Skin epidermis (tissue), 12 donors: ENCODE results near the gene HYAL4.
"Not testable (repeated sequence)": the region's sequence is repeated elsewhere in the genome, so short reads cannot be mapped to it uniquely, and the experiment has no call there.

Experiments used
- H3K27ac ChIP-seq, 21 experiments: fragments of 200-600 bp; sonication (generic) in 11 of 21; one replicate each; pipeline ENCODE4 v1.5.0; 2020; ENCODE audit warnings: mild to moderate bottlenecking in 3 of 21, inconsistent platforms in 2 of 21, moderate library complexity in 2 of 21
- H3K4me3 ChIP-seq, 7 experiments: fragments of 200-600 bp; sonication (generic) in 2 of 7; one replicate each; pipeline ENCODE4 v1.5.0; 2020; ENCODE audit warnings: inconsistent platforms in 2 of 7, mild to moderate bottlenecking in 2 of 7, moderate library complexity in 1 of 7

HYAL4 gene

GRCh38 chr7:123844142-123844541, 827 bp upstream of the HYAL4 start:
- not testable (repeated sequence) for H3K4me3 ChIP-seq, H3K27ac ChIP-seq

- Histone ChIP-seq H3K4me3 (no peak overlapping the region), H3K27ac (peak overlapping the region in 2 of 21 experiments; percentile 3 to 37)
Observed at GRCh38 chr7:123845823-123846216, 851 bp downstream of the HYAL4 start.

- H3K4me3 ChIP-seq = no peak overlapping the region
- peak overlapping the region in 2 of 21 experiments; percentile 3 to 37 for H3K27ac ChIP-seq
Observed at GRCh38 chr7:123846217-123846891, 1.4 kb downstream of the HYAL4 start.

- Histone ChIP-seq H3K4me3 (no peak overlapping the region), H3K27ac (no peak overlapping the region)
Observed at GRCh38 chr7:123847868-123848267, 2.9 kb downstream of the HYAL4 start.

GRCh38 chr7:123849855-123850254, 4.9 kb downstream of the HYAL4 start:
- Histone ChIP-seq H3K4me3 (no peak overlapping the region), H3K27ac (peak overlapping the region in 1 of 21 experiments; percentile 25)

GRCh38 chr7:123851404-123851803, 6.4 kb downstream of the HYAL4 start:
- H3K4me3 ChIP-seq, H3K27ac ChIP-seq: not testable (repeated sequence)

GRCh38 chr7:123854291-123854690, 9.3 kb downstream of the HYAL4 start:
- not testable (repeated sequence) for H3K27ac ChIP-seq, H3K4me3 ChIP-seq

- not testable (repeated sequence) for H3K4me3 ChIP-seq
Observed at GRCh38 chr7:123856428-123856827, 11.5 kb downstream of the HYAL4 start.

GRCh38 chr7:123860848-123861247, 15.9 kb downstream of the HYAL4 start:
- H3K27ac ChIP-seq = no peak overlapping the region
- H3K4me3 ChIP-seq = no peak overlapping the region

More at GRCh38 chr7:123856428-123856827, 11.5 kb downstream of the HYAL4 start:
- not testable (repeated sequence) for H3K27ac ChIP-seq

- Histone ChIP-seq H3K4me3 (no peak overlapping the region), H3K27ac (no peak overlapping the region)
Observed at GRCh38 chr7:123862775-123863174, 17.8 kb downstream of the HYAL4 start.

- no peak overlapping the region for H3K4me3 ChIP-seq
- no peak overlapping the region for H3K27ac ChIP-seq
Observed at GRCh38 chr7:123863461-123863860, 18.5 kb downstream of the HYAL4 start.

- no peak overlapping the region for H3K27ac ChIP-seq
- no peak overlapping the region for H3K4me3 ChIP-seq
Observed at GRCh38 chr7:123864012-123864411, 19.0 kb downstream of the HYAL4 start.

GRCh38 chr7:123864436-123864835, 19.5 kb downstream of the HYAL4 start:
- Histone ChIP-seq H3K4me3 (no peak overlapping the region), H3K27ac (no peak overlapping the region)

- H3K4me3 ChIP-seq = no peak overlapping the region
- no peak overlapping the region for H3K27ac ChIP-seq
Observed at GRCh38 chr7:123864966-123865365, 20.0 kb downstream of the HYAL4 start.

GRCh38 chr7:123865517-123866117, 20.6 kb downstream of the HYAL4 start:
- no peak overlapping the region for H3K4me3 ChIP-seq
- H3K27ac ChIP-seq = no peak overlapping the region

- no peak overlapping the region for H3K4me3 ChIP-seq
- H3K27ac ChIP-seq = no peak overlapping the region
Observed at GRCh38 chr7:123867225-123867624, 22.3 kb downstream of the HYAL4 start.

GRCh38 chr7:123871998-123872867, 27.3 kb downstream of the HYAL4 start:
- no peak overlapping the region for H3K4me3 ChIP-seq
- no peak overlapping the region for H3K27ac ChIP-seq

GRCh38 chr7:123872908-123873307, 27.9 kb downstream of the HYAL4 start:
- Histone ChIP-seq H3K27ac (no peak overlapping the region), H3K4me3 (no peak overlapping the region)

GRCh38 chr7:123876557-123877256, 31.7 kb downstream of the HYAL4 start:
- Histone ChIP-seq H3K27ac (no peak overlapping the region), H3K4me3 (no peak overlapping the region)

GRCh38 chr7:123879628-123880027, 34.7 kb downstream of the HYAL4 start:
- Histone ChIP-seq H3K27ac (no peak overlapping the region), H3K4me3 (no peak overlapping the region)
